CD1c-positive myeloid dendritic cell (primary cell): Measurements from ENCODE around the gene BDH1.
"Not testable (repeated sequence)": the region's sequence is repeated elsewhere in the genome, so short reads cannot be mapped to it uniquely, and the experiment has no call there.

ENCODE experiments used
- DNase-seq: peaks from one replicate; pipeline ENCODE4 v3.0.0-alpha.2; 2016; ENCODE audit errors: extremely low spot score

Gene BDH1

DNA sequence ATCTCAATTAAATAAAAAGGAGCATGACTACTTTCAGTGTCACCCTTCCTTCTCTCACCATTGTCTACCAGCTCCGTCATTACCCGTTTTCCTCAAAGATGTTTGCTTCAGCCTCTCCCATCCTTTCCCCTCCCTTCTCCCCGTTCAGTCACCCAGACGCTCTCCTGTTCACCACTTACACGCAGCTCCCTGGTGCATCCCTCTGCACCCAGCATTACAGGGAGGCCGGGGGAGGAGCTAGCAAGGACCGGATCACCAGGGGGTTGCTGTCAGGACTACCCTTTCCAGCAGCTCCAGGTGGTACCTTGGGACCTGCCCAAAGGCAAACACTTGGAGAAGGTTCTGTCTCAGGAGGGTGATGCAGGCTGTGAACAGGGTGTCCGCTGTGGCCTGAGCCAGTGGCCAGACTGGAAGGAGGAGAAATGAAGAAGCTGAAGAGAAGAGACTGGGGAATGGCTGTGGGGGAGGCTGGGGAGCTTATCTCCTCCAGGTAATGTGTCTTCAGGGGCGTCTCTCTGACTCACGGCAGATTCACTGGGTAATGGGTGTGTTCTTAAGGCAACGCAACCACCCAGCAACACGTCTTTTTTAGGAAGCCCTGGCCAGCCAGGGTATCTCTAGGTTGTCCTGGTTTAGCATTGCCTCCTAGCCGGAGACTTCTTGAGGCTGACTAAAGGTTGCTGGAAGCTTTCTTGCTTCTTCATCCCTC, 21.8 kb upstream of the BDH1 start:
- no peak for DNase-seq

DNA sequence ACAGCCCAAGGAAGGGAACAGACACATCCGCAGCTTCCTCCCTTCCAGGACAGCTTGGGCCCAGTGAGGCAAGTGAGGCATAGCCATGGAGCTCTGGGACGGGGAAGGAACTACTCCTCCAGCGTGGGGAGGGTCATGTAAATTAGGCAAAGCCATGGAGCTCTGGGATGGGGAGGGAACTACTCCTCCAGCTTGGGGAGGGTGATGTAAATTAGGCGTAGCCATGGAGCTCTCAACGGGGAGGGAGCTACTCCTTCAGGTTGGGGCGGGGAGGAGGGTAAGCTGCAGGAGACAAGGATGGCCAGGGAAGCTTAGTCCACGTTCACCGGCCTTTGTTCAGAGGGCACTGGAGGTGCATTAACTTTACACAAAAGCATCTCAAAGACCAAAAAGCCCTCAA, 21.1 kb upstream of the BDH1 start:
- DNase-seq, result no peak

DNA sequence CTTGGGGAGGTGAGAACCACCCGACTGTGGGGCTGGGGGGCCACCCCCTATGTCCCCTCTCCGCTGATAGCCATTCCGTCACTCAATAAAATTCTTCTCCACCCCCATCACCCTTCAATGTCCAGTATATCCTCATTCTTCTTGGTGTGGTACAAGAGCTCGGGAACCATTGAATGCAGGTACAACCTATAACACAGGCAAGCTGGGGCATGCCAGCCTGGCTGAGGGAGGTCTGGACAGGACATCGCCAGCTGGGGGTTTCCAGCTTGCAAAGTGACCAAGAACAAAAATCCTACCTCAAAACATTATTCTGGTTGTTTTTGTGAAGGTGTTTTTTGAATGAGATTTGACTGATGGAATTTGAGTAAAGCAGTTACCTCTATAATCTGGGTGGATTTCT, 19.6 kb upstream of the BDH1 start:
- no peak for DNase-seq

DNA sequence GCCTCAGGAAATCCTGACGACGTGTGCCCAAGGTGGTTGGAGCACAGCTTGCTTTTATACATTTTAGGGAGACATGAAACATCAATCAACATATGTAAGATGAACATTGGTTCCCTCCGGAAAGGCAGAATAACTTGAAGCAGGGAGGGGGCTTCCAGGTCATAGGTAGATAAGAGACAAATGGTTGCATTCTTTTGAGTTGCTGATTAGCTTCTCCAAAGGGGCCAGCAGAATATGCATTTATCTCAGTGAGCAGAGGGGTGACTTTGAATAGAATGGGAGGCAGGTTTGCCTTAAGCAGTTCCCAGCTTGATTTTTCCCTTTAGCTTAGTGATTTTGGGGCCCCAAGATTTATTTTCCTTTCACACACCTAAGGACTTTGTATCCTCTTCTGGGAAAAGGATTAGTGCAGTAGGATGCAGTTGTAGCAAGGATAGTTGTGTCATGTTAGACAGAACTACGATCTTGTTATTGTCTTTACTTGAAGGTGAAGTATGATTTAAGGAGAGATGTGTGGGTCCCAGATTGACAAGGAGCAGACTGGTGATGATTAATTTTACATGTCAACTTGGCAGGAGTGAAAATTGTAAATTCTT, 18.7 kb upstream of the BDH1 start:
- DNase-seq, result not testable (repeated sequence)

DNA sequence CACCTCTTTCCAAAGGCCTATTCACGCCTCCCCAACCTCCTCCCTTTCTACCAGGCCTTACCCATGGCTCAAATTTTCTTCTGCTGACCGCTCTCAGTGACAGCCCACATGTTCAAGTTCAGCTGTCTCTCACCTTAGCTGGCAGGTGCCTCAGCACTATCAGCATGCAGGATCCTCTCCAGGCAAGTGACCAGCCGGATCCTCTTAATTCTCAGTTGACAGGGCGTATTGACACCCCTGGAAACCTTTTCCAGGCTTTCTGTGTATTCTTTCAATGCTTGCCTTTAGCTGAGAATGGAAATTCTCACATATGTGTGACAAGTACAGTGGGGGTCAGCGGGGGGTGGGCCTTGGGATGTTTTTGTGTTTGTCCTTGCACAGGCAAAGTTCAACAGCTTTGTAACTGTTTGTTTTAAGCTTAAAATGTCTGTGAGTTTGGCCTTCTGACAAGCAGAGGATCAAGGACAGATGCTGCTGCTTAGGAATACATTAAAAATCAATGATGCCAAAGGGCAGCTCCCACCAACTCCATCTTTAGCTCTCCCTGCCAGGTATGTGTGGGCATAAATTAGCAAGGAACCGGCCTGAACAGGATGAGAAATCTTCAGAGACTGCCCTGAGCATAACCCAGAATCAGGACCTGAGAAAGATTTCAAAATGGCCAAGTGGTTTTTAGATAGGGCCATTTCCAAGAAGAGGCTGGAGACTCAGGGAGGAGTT, 17.4 kb upstream of the BDH1 start:
- DNase-seq, result no peak

DNA sequence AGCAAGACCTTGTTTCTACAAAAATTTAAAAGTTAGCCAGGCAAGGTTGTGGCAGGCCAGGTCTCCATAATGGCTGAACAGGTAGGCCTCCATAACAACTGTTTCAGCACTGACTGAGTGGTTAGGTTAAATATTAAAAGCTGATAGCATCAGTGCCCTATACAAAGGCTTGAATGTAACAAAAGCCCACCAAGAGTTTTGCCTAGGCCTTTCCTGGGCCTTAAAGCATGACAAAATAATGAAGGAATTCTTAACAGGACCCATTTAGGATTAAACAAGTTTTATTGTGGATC, 16.1 kb upstream of the BDH1 start:
- not testable (repeated sequence) for DNase-seq

DNA sequence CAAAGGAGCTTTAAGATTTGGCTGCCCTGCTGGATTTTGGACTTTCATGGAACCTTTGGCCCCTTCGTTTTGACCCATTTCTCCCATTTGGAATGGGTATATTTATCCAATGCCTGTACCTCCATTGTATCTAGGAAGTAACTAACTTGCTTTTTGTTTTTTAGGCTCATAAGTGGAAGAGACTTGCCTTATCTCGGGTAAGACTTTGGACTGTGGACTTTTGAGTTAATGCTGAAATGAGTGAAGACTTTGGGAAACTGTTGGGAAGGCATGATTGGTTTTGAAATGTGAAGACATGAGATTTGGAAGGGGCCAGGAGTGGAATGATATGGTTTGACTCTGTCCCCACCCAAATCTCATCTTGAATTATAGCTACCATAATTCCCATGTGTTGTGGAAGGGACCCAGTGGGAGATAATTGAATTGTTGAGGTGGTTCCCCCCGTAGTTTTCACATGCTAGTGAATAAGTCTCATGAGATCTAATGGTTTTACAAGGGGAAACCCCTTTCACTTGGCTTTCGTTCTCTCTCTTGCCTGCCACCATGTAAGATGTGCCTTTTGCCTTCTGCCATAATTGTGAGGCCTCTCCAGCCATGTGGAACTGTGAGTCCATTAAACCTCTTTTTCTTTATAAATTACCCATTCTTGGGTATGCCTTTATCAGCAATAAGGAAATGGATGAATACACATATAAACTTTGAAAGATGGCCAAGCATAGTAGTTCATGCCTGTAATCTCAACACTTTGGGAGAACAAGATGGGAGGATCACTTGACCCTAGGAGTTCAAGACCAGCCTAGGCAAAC, 15.5 kb upstream of the BDH1 start:
- not testable (repeated sequence) for DNase-seq

DNA sequence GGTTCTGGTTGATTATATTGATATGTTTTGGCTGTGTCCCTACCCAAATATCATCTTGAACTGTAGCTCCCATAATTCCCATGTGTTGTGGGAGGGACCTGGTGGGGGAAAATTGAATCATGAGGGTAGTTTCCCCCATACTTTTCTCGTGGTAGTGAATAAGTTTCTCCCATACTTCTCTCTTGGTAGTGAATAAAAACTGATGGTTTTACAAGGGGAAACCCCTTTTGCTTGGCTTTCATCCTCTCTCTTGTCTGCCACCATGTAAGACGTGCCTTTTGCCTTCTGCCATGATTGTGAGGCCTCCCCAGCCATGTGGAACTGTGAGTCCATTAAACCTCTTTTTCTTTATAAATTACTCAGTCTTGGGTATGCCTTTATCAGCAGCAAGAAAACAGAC, 13.7 kb upstream of the BDH1 start:
- DNase-seq, result not testable (repeated sequence)

DNA sequence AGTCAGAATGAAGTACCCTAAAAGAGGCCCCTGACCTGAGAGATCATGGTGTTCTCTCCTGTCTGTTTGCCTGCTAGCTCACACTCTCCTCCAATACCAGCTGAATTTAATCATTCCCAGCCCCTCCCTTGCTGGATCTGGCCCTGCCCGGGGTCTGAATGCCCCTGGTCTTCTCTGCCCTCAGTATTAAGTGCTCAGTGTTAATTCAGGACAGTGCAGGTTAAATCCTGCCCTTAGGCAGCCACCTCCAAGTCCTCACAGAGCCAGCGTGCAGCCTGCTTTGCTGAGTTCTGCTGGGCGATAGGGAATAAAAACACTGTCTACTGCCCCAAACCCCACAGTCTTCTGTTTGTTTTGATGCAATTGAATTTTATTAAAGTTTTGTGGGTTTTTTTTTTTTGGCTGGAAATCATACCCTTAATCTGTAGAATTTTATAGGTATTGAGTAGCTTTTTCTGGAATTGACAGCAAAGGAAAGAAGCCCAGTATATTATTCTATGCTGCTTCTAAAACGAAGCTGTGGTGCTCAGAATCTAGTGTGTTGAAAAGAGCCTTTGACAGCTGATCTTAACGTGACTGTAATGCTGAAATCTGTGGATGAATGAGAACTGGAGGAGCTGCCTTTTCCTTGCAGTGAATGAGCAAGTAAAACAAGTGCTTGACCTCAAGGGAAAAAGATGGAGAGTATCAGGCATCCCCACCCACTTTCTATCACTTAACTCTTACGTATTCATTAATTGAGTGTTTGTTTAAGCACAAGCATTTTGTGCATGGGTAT, 12.3 kb upstream of the BDH1 start:
- no peak for DNase-seq

DNA sequence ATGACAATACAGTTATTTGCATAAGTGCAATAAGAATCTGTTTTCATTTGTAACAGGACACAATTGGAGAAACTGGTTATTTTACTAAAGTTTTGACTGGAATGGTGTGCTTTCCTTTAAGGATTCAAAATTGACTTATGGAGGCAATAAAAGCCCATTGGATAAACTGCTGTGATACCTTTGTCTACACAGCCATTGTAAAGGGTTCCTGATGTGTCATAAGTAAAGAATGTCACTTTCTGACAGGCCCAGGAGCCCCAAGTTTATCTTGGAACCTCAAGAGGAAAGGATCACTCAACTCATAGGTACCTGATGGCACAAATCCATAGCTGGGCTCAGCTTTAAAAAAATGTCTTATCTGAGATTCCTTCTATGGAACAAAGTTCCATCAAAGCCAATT, 10.4 kb upstream of the BDH1 start:
- not testable (repeated sequence) for DNase-seq

DNA sequence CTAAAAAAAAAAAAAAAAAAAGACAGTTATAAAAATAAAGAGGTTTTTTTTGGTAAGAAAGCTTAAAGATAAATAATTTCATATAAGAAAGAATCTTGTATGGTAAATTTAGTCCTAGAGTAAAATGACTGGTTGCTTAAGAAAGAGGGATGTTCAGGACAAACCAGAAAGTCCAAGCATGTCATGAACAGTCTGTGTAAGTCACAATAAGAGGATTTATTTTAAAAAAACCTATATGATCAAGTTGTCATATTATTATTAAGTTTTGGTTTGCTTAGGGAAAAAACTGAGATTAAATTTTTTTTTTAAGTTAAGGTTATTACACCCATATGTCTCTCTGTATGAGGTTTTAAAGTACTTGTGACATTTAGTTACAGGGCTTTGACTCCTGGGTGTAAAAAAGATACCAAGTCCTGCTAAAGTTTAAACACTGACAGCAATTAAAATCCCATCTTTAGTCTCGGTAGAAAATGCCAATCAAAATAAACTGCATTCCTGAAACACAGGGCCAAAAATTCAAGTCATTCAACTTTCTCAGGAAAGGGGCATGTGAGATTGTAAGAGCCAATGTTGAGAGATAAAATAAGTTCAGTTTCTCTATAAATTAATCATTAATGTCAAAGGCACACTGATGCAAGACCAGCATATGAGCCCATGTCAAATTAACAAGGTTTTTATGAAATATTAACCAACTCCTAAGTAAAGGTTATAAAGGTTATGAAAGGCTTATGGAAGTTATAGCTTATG, 8.5 kb upstream of the BDH1 start:
- DNase-seq, result no peak

DNA sequence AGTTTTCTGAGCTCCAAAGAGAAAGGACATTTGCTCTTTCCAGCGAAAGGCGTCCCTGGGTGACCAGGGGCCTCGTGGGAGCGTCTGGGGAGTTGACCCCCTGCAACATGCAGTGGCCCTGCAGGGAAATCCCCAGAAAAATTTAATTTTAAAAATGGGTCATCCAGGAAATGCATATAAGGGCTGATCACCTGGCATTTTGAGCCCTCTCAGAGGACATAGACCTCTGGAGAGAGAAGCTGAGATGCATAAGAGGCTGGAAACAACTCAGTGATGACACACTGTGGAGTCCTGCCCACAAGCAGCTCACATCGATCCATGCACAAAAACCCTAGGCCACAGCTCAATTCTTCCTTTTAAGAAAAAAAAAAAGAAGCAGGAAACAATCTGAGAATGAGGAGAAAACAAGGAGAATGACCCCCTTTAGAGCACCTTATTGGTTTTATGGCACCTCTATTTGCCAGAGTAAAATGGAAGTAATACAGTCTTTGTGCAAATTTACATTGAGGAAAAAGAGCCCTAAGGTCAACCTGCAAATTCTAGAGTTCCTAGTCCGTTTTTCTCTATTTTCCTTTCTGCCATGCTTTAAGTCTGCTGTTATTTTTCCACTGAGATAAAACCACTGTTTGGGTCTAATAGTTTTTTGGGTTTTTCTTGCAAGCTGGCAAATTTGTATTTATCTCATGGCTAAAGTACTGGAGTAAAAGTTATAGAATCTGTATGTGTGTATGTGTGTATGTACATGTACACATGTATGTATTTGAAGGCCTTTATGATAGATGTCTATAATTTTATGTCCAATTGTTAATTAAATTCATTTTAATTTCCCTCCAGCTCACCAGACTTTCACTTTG, 6.9 kb upstream of the BDH1 start:
- DNase-seq, result no peak

DNA sequence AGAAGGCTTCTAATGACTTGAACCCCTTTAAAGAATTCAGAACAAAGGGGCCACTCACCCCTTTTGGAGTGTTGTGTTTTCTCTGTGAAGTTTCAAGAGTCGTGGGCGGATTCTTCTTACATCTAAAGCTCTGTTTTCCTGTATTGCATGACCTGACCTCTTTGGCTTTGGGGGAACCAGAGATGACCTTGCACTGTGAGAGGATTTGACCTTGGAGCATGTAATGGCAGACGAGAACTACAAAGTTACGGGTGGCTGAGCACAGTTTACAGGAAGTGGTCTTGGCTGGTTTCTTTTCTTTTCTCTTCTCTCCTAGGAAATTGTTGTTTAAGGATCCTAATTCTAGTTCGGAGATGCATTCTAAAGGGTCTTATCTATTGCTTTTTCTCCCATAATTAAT, 6.2 kb upstream of the BDH1 start:
- DNase-seq, result no peak

DNA sequence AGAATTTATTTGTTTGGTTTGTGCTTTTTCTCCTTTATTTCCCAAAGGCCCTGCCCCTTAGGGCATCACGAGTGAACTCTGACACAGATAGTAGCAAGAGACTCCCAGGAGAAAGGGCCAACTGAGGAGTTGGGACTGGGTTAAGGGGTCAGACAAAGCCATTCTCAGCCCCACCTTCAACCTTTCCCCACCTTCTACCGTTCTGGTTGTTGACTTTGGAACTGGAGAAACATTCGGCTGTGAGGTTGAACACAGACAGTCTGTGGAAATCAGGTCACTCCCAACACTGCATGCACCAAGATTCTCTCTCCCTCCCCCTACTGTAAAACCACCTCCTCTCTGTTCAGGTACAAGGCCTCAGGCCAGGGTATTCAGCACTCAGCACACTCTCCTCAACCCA, 3.9 kb upstream of the BDH1 start:
- no peak for DNase-seq

DNA sequence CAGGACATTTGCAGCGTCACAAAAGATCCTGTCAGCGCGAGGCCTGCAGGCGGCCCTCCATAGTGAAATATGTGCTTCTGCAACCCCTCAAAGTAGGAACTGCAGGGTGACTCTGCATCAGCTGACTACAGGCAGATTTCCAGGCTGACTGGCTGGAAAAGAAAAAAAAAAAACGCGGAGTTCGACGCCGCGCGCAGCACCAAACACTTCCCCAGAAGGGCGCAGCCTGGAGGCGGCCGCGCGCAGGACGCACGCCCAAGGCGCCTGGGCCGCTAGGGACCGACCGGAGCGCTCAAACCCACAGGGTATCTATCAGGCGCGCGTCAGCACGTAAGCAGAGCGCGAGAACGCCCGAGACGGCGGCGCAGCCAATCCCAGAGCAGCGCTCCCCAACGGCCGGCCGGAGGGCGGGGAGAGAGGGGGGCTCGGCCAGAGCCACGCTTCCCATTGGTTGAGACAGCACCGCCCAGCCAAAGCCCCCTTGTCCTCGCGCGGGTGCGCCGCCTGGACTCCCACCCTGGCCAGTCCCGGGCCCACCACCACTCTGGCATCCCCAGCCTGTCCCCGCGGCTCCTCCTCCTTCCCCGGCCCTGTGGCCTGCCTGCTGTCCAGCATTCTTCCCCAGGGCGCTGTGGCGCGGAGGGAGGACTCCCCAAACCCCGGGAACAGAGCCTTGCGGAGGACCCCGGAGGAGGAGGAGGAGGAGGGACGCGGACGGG, 1.0 kb downstream of the BDH1 start:
- DNase-seq, result peak; percentile 98

DNA sequence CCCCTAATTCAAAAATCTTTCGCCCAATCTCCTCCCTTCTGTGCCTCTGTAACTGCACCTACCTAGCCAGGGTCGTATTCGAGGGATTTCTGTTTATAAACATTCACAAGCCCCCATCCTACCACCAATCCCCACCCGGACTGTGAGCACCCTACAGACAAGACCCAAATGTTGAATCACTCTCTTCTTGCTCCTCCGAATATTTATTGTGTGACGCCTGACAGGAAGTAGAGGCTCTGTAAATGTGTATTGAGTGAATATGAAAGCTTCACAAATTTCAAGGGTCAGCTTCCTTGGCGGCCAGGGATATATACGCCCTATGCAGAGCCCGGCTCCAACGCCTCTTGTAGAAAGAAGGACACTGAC, 1.6 kb downstream of the BDH1 start:
- DNase-seq, result no peak

DNA sequence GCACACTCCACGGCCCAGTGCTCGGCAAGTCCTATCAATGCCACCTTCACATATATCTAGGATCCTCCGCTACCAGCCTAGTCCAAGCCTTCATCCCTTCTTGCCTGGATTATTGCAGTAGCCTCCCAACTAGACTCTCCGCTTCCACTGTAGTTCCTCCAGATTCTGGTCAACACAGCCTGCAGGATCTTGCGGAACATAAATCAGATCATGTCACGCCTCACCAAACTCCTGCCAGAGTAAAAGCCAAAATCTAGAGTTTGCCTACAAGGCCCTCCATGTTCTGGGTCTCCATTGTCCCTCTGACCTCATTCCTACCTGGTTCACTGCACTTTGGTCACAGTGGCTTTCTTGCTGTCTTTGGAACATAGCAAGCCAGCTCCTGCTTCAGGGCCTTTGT, 3.6 kb downstream of the BDH1 start:
- DNase-seq, result no peak

DNA sequence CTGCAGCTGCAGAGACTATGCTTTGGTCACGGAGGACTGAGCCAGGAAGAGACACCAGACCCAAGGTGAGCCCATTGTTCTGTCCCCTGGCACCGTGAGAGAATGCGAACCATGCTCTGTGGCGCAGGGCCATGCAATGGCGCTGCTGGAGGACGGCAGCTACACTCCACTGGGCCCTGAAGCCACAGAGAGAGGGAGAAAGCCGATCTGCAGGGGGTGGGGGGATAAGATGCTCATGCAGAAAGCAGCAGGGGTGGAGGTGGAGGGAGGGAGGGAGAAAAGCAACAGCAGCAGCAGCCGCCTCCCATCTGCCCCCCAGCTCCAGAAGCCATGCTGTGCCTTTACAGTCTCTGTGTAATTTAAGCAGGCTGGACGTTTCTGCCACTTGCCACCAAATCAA, 5.3 kb downstream of the BDH1 start:
- no peak for DNase-seq

DNA sequence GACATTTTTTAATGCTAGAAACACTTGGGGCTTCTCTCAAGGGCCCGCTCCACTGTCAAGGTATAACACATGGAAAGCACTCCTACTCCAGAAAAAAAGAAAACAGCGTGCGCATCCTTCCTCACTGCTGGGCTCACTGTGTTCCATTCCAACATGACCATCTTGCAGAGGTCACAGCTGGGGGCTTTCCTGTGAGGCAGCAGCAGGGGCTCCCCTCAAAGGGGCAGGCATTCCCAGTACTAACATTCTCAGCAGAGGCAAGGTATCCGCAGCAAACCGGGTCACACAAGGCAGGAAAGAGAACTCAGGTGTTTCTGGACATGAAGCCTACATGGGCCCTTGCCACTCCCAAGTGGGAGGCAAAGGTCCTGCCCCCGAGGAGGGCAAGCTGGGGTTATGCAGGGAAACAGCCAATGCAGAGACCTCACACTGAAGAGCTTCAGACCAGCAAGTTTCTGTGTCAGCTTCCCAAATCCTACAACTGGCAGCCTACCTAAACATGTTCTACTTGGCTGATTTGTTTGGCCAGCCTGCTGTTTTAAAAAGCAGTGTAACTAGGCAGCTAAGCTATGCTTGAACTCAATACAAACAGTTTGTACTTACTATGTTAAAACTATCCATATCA, 6.4 kb downstream of the BDH1 start:
- no peak for DNase-seq
